ENCODE data around the gene USP17L30. TPM values are rescaled to one million over a fixed set of nuclear protein-coding genes. Genes with fewer than 3 reads are reported as not detected.
"Not testable (repeated sequence)": the region's sequence is repeated elsewhere in the genome, so short reads cannot be mapped to it uniquely, and the experiment has no call there.

Gene USP17L30
- total and polyA plus RNA-seq, 2 experiments from 2014 or later = not detected

- Histone ChIP-seq H3K4me3 (no peak overlapping the region), H3K4me1 (ENCODE audit: insufficient read depth) (no peaks in the 10 kb centered on the region), H3K79me2 (ENCODE audit: insufficient read depth) (no peaks in the 10 kb centered on the region), H3K9me3 (ENCODE audit: low read depth) (no peaks in the 10 kb centered on the region), H3F3A (ENCODE audit: insufficient read depth) (no peaks in the 10 kb centered on the region), H3K4me2 (ENCODE audit: unreplicated experiment) (no peak overlapping the region), H3K27me3 (replicated peaks; ENCODE audit: insufficient read depth) (no peaks in the 10 kb centered on the region), H4K20me1 (ENCODE audit: insufficient read depth) (no peaks in the 10 kb centered on the region), H3K9ac (no peak overlapping the region), H3K36me3 (ENCODE audit: low read depth) (no peaks in the 10 kb centered on the region), H3K27ac (no peak overlapping the region), H3K9me2 (ENCODE audit: insufficient read depth) (no peaks in the 10 kb centered on the region), H2AFZ (no peak overlapping the region)
- in situ Hi-C loops (cut with MboI) = no loop called here
- 67 to 76% methylated on average over 1 of the region's 1 CpG for WGBS, 2 experiments (ENCODE audit: low coverage in 1 of 2, low lambda C conversion rate in 2 of 2, missing lambda C conversion rate in 2 of 2)
- TF ChIP-seq EZH2phosphoT487 (IDR thresholded peaks at IDR 0.05; ENCODE audit: insufficient read depth, low read depth) = no peak
- no peak for TF ChIP-seq EZH2 (IDR thresholded peaks at IDR 0.05; ENCODE audit: insufficient read depth, poor library complexity, severe bottlenecking)
- DNase-seq = no peak
These were observed 21.2 kb downstream of the USP17L30 start for GRCh38 chr4:9384126-9384525.

- H2AFZ ChIP-seq; H4K20me1 ChIP-seq (ENCODE audit: insufficient read depth); H3K79me2 ChIP-seq (ENCODE audit: insufficient read depth); H3F3A ChIP-seq (ENCODE audit: insufficient read depth); H3K4me3 ChIP-seq; H3K4me2 ChIP-seq (ENCODE audit: unreplicated experiment); H3K4me1 ChIP-seq (ENCODE audit: insufficient read depth); H3K27me3 ChIP-seq (replicated peaks; ENCODE audit: insufficient read depth); H3K36me3 ChIP-seq (ENCODE audit: low read depth); in situ Hi-C loops (cut with MboI); H3K27ac ChIP-seq; H3K9me3 ChIP-seq (ENCODE audit: low read depth); H3K9me2 ChIP-seq (ENCODE audit: insufficient read depth); H3K9ac ChIP-seq: not testable (repeated sequence)
- peak; percentile 0 for DNase-seq
- 16 to 23% methylated on average over 2 of the region's 2 CpGs for WGBS, 2 experiments (ENCODE audit: low coverage in 1 of 2, low lambda C conversion rate in 2 of 2, missing lambda C conversion rate in 2 of 2)
These were observed 26.1 kb downstream of the USP17L30 start for GRCh38 chr4:9389001-9389400.

GRCh38 chr4:9405774-9406173 is 42.8 kb downstream of the USP17L30 start:
- H3K4me2 ChIP-seq (ENCODE audit: unreplicated experiment); H3K27me3 ChIP-seq (replicated peaks; ENCODE audit: insufficient read depth); H2AFZ ChIP-seq; H3K27ac ChIP-seq; H3K79me2 ChIP-seq (ENCODE audit: insufficient read depth); H3K4me1 ChIP-seq (ENCODE audit: insufficient read depth); H4K20me1 ChIP-seq (ENCODE audit: insufficient read depth); H3F3A ChIP-seq (ENCODE audit: insufficient read depth); H3K9ac ChIP-seq; H3K9me3 ChIP-seq (ENCODE audit: low read depth); H3K9me2 ChIP-seq (ENCODE audit: insufficient read depth); DNase-seq; in situ Hi-C loops (cut with MboI); H3K36me3 ChIP-seq (ENCODE audit: low read depth); H3K4me3 ChIP-seq: not testable (repeated sequence)
- WGBS, 2 experiments (ENCODE audit: low coverage in 1 of 2, low lambda C conversion rate in 2 of 2, missing lambda C conversion rate in 2 of 2) = 44 to 46% methylated on average over 2 of the region's 2 CpGs

GRCh38 chr4:9406491-9406890 is 43.6 kb downstream of the USP17L30 start:
- DNase-seq; H3K79me2 ChIP-seq (ENCODE audit: insufficient read depth); H2AFZ ChIP-seq; H3K9me2 ChIP-seq (ENCODE audit: insufficient read depth); H3K4me2 ChIP-seq (ENCODE audit: unreplicated experiment); H3F3A ChIP-seq (ENCODE audit: insufficient read depth); H3K9me3 ChIP-seq (ENCODE audit: low read depth); H3K9ac ChIP-seq; H4K20me1 ChIP-seq (ENCODE audit: insufficient read depth); H3K4me3 ChIP-seq; H3K27me3 ChIP-seq (replicated peaks; ENCODE audit: insufficient read depth); H3K4me1 ChIP-seq (ENCODE audit: insufficient read depth); H3K36me3 ChIP-seq (ENCODE audit: low read depth); H3K27ac ChIP-seq; in situ Hi-C loops (cut with MboI): not testable (repeated sequence)
- WGBS, 2 experiments (ENCODE audit: low coverage in 1 of 2, low lambda C conversion rate in 2 of 2, missing lambda C conversion rate in 2 of 2) = 9 to 15% methylated on average over 3 of the region's 3 CpGs

GRCh38 chr4:9409793-9410192 is 46.9 kb downstream of the USP17L30 start:
- no peak overlapping the region for H3K27ac ChIP-seq
- H3K9me3 ChIP-seq (ENCODE audit: low read depth) = no peaks in the 10 kb centered on the region
- no peaks in the 10 kb centered on the region for H3K36me3 ChIP-seq (ENCODE audit: low read depth)
- H3K79me2 ChIP-seq (ENCODE audit: insufficient read depth) = no peaks in the 10 kb centered on the region
- DNase-seq = no peak
- no peaks in the 10 kb centered on the region for H3F3A ChIP-seq (ENCODE audit: insufficient read depth)
- H4K20me1 ChIP-seq (ENCODE audit: insufficient read depth) = no peaks in the 10 kb centered on the region
- in situ Hi-C loops (cut with MboI) = no loop called here
- no peaks in the 10 kb centered on the region for H3K27me3 ChIP-seq (replicated peaks; ENCODE audit: insufficient read depth)
- H3K9me2 ChIP-seq (ENCODE audit: insufficient read depth) = no peaks in the 10 kb centered on the region
- WGBS, 2 experiments (ENCODE audit: low coverage in 1 of 2, low lambda C conversion rate in 2 of 2, missing lambda C conversion rate in 2 of 2) = 52 to 60% methylated on average over 12 to 13 of the region's 13 CpGs
- H2AFZ ChIP-seq = no peak overlapping the region
- H3K4me3 ChIP-seq = no peak overlapping the region
- TF ChIP-seq EZH2phosphoT487 (IDR thresholded peaks at IDR 0.05; ENCODE audit: insufficient read depth, low read depth) (no peak), EZH2 (IDR thresholded peaks at IDR 0.05; ENCODE audit: insufficient read depth, poor library complexity, severe bottlenecking) (no peak)
- no peak overlapping the region for H3K4me2 ChIP-seq (ENCODE audit: unreplicated experiment)
- no peaks in the 10 kb centered on the region for H3K4me1 ChIP-seq (ENCODE audit: insufficient read depth)
- no peak overlapping the region for H3K9ac ChIP-seq

Small RNAs within 50 kb of the gene (small RNA-seq; reads per million reads assigned to genes)
- gene RNA5SP153 (ENCODE audit: low read depth, low replicate concordance) = not detected

Other genes with a start within 250 kb of the USP17L30 start
- gene FAM90A26, start 192.7 kb upstream of the USP17L30 start, total RNA-seq (2014; rRNA removed; shearing (Covaris generic)) = not detected in 2 replicates
- not detected in 2 replicates for gene FAM90A26, start 192.7 kb upstream of the USP17L30 start, polyA plus RNA-seq (2016; fragmentation: Nextera tagmentation; extraction: Ambion mirVana)
- not detected in 2 replicates for gene USP17L10, start 152.5 kb upstream of the USP17L30 start, total RNA-seq (2014; rRNA removed; shearing (Covaris generic))
- gene USP17L10, start 152.5 kb upstream of the USP17L30 start, polyA plus RNA-seq (2016; fragmentation: Nextera tagmentation; extraction: Ambion mirVana) = not detected in 2 replicates
- gene USP17L11, start 147.7 kb upstream of the USP17L30 start, total RNA-seq (2014; rRNA removed; shearing (Covaris generic)) = not detected in 2 replicates
- not detected in 2 replicates for gene USP17L11, start 147.7 kb upstream of the USP17L30 start, polyA plus RNA-seq (2016; fragmentation: Nextera tagmentation; extraction: Ambion mirVana)
- not detected in 2 replicates for gene USP17L12, start 143.0 kb upstream of the USP17L30 start, total RNA-seq (2014; rRNA removed; shearing (Covaris generic))
- not detected in 2 replicates for gene USP17L12, start 143.0 kb upstream of the USP17L30 start, polyA plus RNA-seq (2016; fragmentation: Nextera tagmentation; extraction: Ambion mirVana)
- not detected in 2 replicates for gene USP17L13, start 138.2 kb upstream of the USP17L30 start, total RNA-seq (2014; rRNA removed; shearing (Covaris generic))
- not detected in 2 replicates for gene USP17L13, start 138.2 kb upstream of the USP17L30 start, polyA plus RNA-seq (2016; fragmentation: Nextera tagmentation; extraction: Ambion mirVana)
- not detected in 2 replicates for gene USP17L15, start 128.7 kb upstream of the USP17L30 start, total RNA-seq (2014; rRNA removed; shearing (Covaris generic))
- not detected in 2 replicates for gene USP17L15, start 128.7 kb upstream of the USP17L30 start, polyA plus RNA-seq (2016; fragmentation: Nextera tagmentation; extraction: Ambion mirVana)
- gene USP17L17, start 119.2 kb upstream of the USP17L30 start, total RNA-seq (2014; rRNA removed; shearing (Covaris generic)) = not detected in 2 replicates
- gene USP17L17, start 119.2 kb upstream of the USP17L30 start, polyA plus RNA-seq (2016; fragmentation: Nextera tagmentation; extraction: Ambion mirVana) = not detected in 2 replicates
- not detected in 2 replicates for gene USP17L18, start 114.5 kb upstream of the USP17L30 start, total RNA-seq (2014; rRNA removed; shearing (Covaris generic))
- not detected in 2 replicates for gene USP17L18, start 114.5 kb upstream of the USP17L30 start, polyA plus RNA-seq (2016; fragmentation: Nextera tagmentation; extraction: Ambion mirVana)
- gene USP17L19, start 109.8 kb upstream of the USP17L30 start, total RNA-seq (2014; rRNA removed; shearing (Covaris generic)) = not detected in 2 replicates
- gene USP17L19, start 109.8 kb upstream of the USP17L30 start, polyA plus RNA-seq (2016; fragmentation: Nextera tagmentation; extraction: Ambion mirVana) = not detected in 2 replicates
- gene USP17L20, start 105.0 kb upstream of the USP17L30 start, total RNA-seq (2014; rRNA removed; shearing (Covaris generic)) = not detected in 2 replicates
- gene USP17L20, start 105.0 kb upstream of the USP17L30 start, polyA plus RNA-seq (2016; fragmentation: Nextera tagmentation; extraction: Ambion mirVana) = not detected in 2 replicates
- not detected in 2 replicates for gene USP17L21, start 100.3 kb upstream of the USP17L30 start, total RNA-seq (2014; rRNA removed; shearing (Covaris generic))
- gene USP17L21, start 100.3 kb upstream of the USP17L30 start, polyA plus RNA-seq (2016; fragmentation: Nextera tagmentation; extraction: Ambion mirVana) = not detected in 2 replicates
- not detected in 2 replicates for gene USP17L22, start 95.5 kb upstream of the USP17L30 start, total RNA-seq (2014; rRNA removed; shearing (Covaris generic))
- gene USP17L22, start 95.5 kb upstream of the USP17L30 start, polyA plus RNA-seq (2016; fragmentation: Nextera tagmentation; extraction: Ambion mirVana) = not detected in 2 replicates
- gene USP17L24, start 38.0 kb upstream of the USP17L30 start, total RNA-seq (2014; rRNA removed; shearing (Covaris generic)) = not detected in 2 replicates
- gene USP17L24, start 38.0 kb upstream of the USP17L30 start, polyA plus RNA-seq (2016; fragmentation: Nextera tagmentation; extraction: Ambion mirVana) = not detected in 2 replicates
- gene USP17L25, start 33.2 kb upstream of the USP17L30 start, total RNA-seq (2014; rRNA removed; shearing (Covaris generic)) = not detected in 2 replicates
- gene USP17L25, start 33.2 kb upstream of the USP17L30 start, polyA plus RNA-seq (2016; fragmentation: Nextera tagmentation; extraction: Ambion mirVana) = not detected in 2 replicates
- gene USP17L26, start 28.5 kb upstream of the USP17L30 start, total RNA-seq (2014; rRNA removed; shearing (Covaris generic)) = not detected in 2 replicates
- gene USP17L26, start 28.5 kb upstream of the USP17L30 start, polyA plus RNA-seq (2016; fragmentation: Nextera tagmentation; extraction: Ambion mirVana) = not detected in 2 replicates
- gene USP17L5, start 23.7 kb upstream of the USP17L30 start, total RNA-seq (2014; rRNA removed; shearing (Covaris generic)) = not detected in 2 replicates
- gene USP17L5, start 23.7 kb upstream of the USP17L30 start, polyA plus RNA-seq (2016; fragmentation: Nextera tagmentation; extraction: Ambion mirVana) = not detected in 2 replicates
- gene USP17L27, start 19.0 kb upstream of the USP17L30 start, total RNA-seq (2014; rRNA removed; shearing (Covaris generic)) = not detected in 2 replicates
- gene USP17L27, start 19.0 kb upstream of the USP17L30 start, polyA plus RNA-seq (2016; fragmentation: Nextera tagmentation; extraction: Ambion mirVana) = not detected in 2 replicates
- not detected in 2 replicates for gene USP17L28, start 14.2 kb upstream of the USP17L30 start, total RNA-seq (2014; rRNA removed; shearing (Covaris generic))
- gene USP17L28, start 14.2 kb upstream of the USP17L30 start, polyA plus RNA-seq (2016; fragmentation: Nextera tagmentation; extraction: Ambion mirVana) = not detected in 2 replicates
- not detected in 2 replicates for gene USP17L29, start 9.5 kb upstream of the USP17L30 start, total RNA-seq (2014; rRNA removed; shearing (Covaris generic))
- not detected in 2 replicates for gene USP17L29, start 9.5 kb upstream of the USP17L30 start, polyA plus RNA-seq (2016; fragmentation: Nextera tagmentation; extraction: Ambion mirVana)
- gene DEFB131A, start 81.3 kb downstream of the USP17L30 start, total RNA-seq (2014; rRNA removed; shearing (Covaris generic)) = not detected in 2 replicates
- not detected in 2 replicates for gene DEFB131A, start 81.3 kb downstream of the USP17L30 start, polyA plus RNA-seq (2016; fragmentation: Nextera tagmentation; extraction: Ambion mirVana)

Data from GM23248 (cell line).